Upper lobe of right lung (tissue), 1 donor: Measurements from ENCODE around the gene TPD52L1. TPM values are rescaled to one million over a fixed set of nuclear protein-coding genes. Genes with fewer than 3 reads are reported as not detected.

Experiments used
- ATAC-seq: fragments of 200-7000 bp; cut with Tn5 transposase; one replicate; pipeline ENCODE4 v1.9.1; 2020; ENCODE audit warnings: mild to moderate bottlenecking, moderate library complexity
- DNase-seq: peaks from one replicate; pipeline ENCODE4 v3.0.0-alpha.2; 2020
- H3K27ac ChIP-seq: fragments of 200-600 bp; one replicate; pipeline ENCODE4 v1.8.0; 2022
- H3K27me3 ChIP-seq: fragments of 200-600 bp; one replicate; pipeline ENCODE4 v1.8.0; 2022; ENCODE audit warnings: mild to moderate bottlenecking
- H3K36me3 ChIP-seq: fragments of 200-600 bp; one replicate; pipeline ENCODE4 v1.8.0; 2022
- H3K4me1 ChIP-seq: fragments of 200-600 bp; one replicate; pipeline ENCODE4 v1.8.0; 2022
- H3K4me3 ChIP-seq: fragments of 200-600 bp; one replicate; pipeline ENCODE4 v1.8.0; 2022; ENCODE audit warnings: mild to moderate bottlenecking
- H3K9me3 ChIP-seq: fragments of 200-600 bp; one replicate; pipeline ENCODE4 v1.8.0; 2022
- CTCF ChIP-seq: fragments of 200-600 bp; IDR thresholded peaks from one replicate; pipeline ENCODE4 v1.8.0; 2022; ENCODE audit warnings: antibody characterized with exemption
- intact Hi-C: fragments of 100-400 bp; cut with DNase I; formaldehyde crosslinking; loops from one replicate; pipeline ENCODE4 v1.11.0; 2022
- total RNA-seq: library from RNA; stranded (reverse); fragmentation: NEBNext Ultra II Directional; extraction: Animal tissue kit (Norgen Biotek cat#: 25700); gene quantifications from one replicate; pipeline ENCODE4 v1.2.1, GENCODE V29; 2021
- donor health status: DM: no; HTN: yes; CAD: no; lungs with severe emphysema.

Gene TPD52L1
- total RNA-seq, 1 donor from 2014 or later = 24.5 TPM

- DNase-seq = no peak
- ATAC-seq = no peak
- Histone ChIP-seq H3K4me3 (no peak overlapping the region), H3K27me3 (no peaks in the 10 kb centered on the region), H3K9me3 (peaks cover 21% of the 10 kb centered on the region), H3K36me3 (no peaks in the 10 kb centered on the region), H3K27ac (no peak overlapping the region), H3K4me1 (no peaks in the 10 kb centered on the region)
- intact Hi-C loops = loop anchor here (5.0 kb wide), 1 partner anchor 239 kb away; no protein-coding TSS in a partner anchor
- TF ChIP-seq CTCF = no peak
Measured at GRCh38 chr6:125111219-125111983, 42.2 kb upstream of the TPD52L1 start.

DNA sequence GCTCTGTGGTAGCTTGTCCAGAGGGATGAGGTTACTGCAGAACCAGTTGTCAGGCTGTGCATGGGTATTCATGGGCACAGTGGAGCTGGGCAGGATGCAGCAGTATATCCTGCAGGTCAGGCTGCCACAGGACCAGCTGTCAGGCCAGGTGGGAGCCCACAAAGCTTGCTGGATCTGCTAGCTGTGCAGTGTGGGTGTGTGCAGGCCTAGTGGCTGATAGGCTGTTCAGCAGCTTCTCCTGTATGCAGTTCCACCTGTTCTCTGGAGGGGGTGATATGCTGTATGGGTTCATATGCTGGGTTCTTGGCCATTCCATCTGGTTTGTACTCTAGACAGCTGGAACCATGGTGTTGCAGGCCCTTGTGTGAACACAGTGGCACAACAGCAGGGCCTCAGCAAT lies 40.6 kb upstream of the TPD52L1 start:
- intact Hi-C loops = loop anchor here (5.0 kb wide), 1 partner anchor 241 kb away; no protein-coding TSS in a partner anchor
- H3K27me3 ChIP-seq = no peaks in the 10 kb centered on the region
- H3K36me3 ChIP-seq = no peaks in the 10 kb centered on the region
- H3K9me3 ChIP-seq = peaks cover 21% of the 10 kb centered on the region
- peak; percentile 41 for ATAC-seq
- no peak overlapping the region for H3K4me3 ChIP-seq
- no peak overlapping the region for H3K27ac ChIP-seq
- H3K4me1 ChIP-seq = no peaks in the 10 kb centered on the region
- no peak for DNase-seq
- no peak for TF ChIP-seq CTCF

DNA sequence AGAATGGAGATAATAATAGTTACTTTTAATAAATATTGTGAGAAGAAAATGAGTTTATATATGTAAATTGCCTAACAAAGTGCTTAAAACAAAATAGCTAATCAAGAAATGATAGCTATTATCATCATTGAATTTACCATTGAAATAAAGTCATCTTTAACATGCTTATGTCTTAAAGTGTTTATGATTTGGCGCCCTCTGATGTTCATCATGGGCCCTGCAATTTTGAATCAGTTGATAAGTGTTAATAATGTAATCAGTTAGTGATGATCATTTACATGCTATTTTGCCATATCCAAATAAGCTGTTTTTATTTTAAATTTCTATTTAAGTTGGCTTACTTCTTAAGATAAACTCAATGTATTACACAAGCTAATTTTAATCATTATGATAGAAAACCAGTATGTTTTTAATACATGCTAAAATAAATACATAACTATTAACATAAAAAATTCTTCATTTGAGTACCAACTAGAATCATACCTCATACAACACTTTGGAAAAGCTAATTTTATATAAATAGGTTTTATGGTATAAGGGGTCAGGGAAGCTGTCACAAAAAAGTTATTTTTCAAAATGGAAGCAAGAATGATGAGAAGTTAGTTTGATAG lies 39.2 kb upstream of the TPD52L1 start:
- ATAC-seq (peak; percentile 62), DNase-seq (no peak)
- intact Hi-C loops = loop anchor here (5.0 kb wide), 1 partner anchor 242 kb away; no protein-coding TSS in a partner anchor
- Histone ChIP-seq H3K36me3 (no peaks in the 10 kb centered on the region), H3K27ac (no peak overlapping the region), H3K9me3 (peaks cover 21% of the 10 kb centered on the region), H3K4me3 (no peak overlapping the region), H3K27me3 (no peaks in the 10 kb centered on the region), H3K4me1 (no peaks in the 10 kb centered on the region)
- peak; percentile 91 for TF ChIP-seq CTCF

DNA sequence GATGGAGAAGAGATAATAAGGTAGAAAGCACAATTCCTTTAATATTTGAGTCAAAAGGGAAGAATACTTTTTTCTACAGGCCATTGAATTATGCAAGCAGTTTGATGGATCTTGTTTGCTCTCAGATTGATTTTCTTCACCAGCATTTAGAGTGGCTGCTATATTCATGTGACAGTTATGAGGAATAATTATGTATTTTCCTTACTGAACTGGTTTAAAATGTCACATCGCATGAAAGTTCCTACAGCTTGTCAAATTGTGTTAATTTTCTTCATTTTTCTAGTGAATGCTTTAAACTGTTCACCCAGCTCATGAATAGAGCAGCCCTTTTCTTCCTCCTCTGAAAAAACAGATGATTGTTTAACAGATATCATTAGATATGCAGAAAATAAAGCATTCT lies 37.4 kb upstream of the TPD52L1 start:
- H3K9me3 ChIP-seq = peaks cover 6% of the 10 kb centered on the region
- H3K27me3 ChIP-seq = no peaks in the 10 kb centered on the region
- TF ChIP-seq CTCF = no peak
- no peak for DNase-seq
- H3K36me3 ChIP-seq = no peaks in the 10 kb centered on the region
- no peaks in the 10 kb centered on the region for H3K4me1 ChIP-seq
- intact Hi-C loops = no loop called here
- no peak for ATAC-seq
- no peak overlapping the region for H3K4me3 ChIP-seq
- H3K27ac ChIP-seq = no peak overlapping the region

DNA sequence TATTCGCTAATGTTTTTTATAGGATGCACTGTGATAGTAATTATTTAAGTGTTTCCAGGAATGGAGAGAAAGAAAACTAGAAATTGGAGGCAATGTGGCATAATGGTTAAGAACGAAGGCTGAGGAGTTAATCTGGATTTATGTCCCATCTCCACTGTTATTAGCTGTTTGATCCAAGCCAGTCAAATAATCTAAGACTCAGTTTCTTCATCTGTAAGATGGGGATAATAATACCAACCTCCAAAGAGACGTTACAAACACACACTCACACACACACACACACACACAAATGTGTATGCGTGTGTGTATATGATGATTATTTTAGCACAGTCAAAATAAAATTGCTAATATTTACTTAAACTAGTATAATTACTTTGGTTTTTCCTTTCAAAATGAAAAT lies 36.9 kb upstream of the TPD52L1 start:
- H3K4me1 ChIP-seq = no peaks in the 10 kb centered on the region
- intact Hi-C loops = no loop called here
- TF ChIP-seq CTCF = no peak
- H3K27ac ChIP-seq = no peak overlapping the region
- no peak overlapping the region for H3K4me3 ChIP-seq
- peaks cover under 1% of the 10 kb centered on the region for H3K9me3 ChIP-seq
- H3K36me3 ChIP-seq = no peaks in the 10 kb centered on the region
- ATAC-seq = no peak
- no peak for DNase-seq
- no peaks in the 10 kb centered on the region for H3K27me3 ChIP-seq
